ENCODE measurements around the gene APOE. TPM values are rescaled to one million over a fixed set of nuclear protein-coding genes. Genes with fewer than 3 reads are reported as not detected.
"Not testable (repeated sequence)": the region's sequence is repeated elsewhere in the genome, so short reads cannot be mapped to it uniquely, and the experiment has no call there.

Gene APOE
- total RNA-seq, 5 donors from 2014 or later (not counting 1 experiment from before 2014, with no cell fraction given) = 2.0 to 9.5 (median 6.8) TPM

GRCh38 chr19:44882619-44883397, 22.8 kb upstream of the APOE start:
- H3K4me3 ChIP-seq (ENCODE audit: control insufficient read depth in 1 of 2, extremely low read depth in 1 of 2, low read length in 1 of 2); H3K4me1 ChIP-seq (ENCODE audit: control insufficient read depth in 1 of 2, extremely low read depth in 1 of 2, insufficient read depth in 2 of 2, low read length in 2 of 2); DNase-seq; H3K36me3 ChIP-seq (ENCODE audit: control insufficient read depth in 2 of 2, extremely low read depth in 1 of 2, insufficient read depth in 1 of 2, low read length in 1 of 2); H3K27me3 Mint-ChIP-seq; H3K27ac Mint-ChIP-seq; H3K36me3 Mint-ChIP-seq; H3K4me1 Mint-ChIP-seq; H3K9me3 ChIP-seq; CTCF ChIA-PET; H3K9me3 Mint-ChIP-seq; ATAC-seq (replicated peaks in 1 of 4); H3K27ac ChIP-seq (ENCODE audit: low read length); H3K4me3 Mint-ChIP-seq; POLR2A ChIA-PET: not testable (repeated sequence)
- H3K27me3 ChIP-seq (replicated peaks in 1 of 2; ENCODE audit: control insufficient read depth in 2 of 2, extremely low read depth in 1 of 2, insufficient read depth in 2 of 2, low read length in 1 of 2) = peaks cover 0 to 36% of the 10 kb centered on the region in 2 experiments
- WGBS (ENCODE audit: insufficient coverage) = 96% methylated on average over 5 of the region's 19 CpGs

- WGBS (ENCODE audit: insufficient coverage) = no CpG with 5 or more reads among the region's 5 CpGs
- no peak for DNase-seq
- Mint-ChIP-seq H3K27me3 (peaks cover 3 to 8% of the 10 kb centered on the region in 2 donors), H3K36me3 (no peaks in the 10 kb centered on the region), H3K27ac (no peak overlapping the region), H3K9me3 (no peaks in the 10 kb centered on the region), H3K4me3 (no peak overlapping the region), H3K4me1 (peaks cover 0 to 3% (median under 1%) of the 10 kb centered on the region in 3 donors)
- Histone ChIP-seq H3K36me3 (ENCODE audit: control insufficient read depth in 2 of 2, extremely low read depth in 1 of 2, insufficient read depth in 1 of 2, low read length in 1 of 2) (no peaks in the 10 kb centered on the region), H3K27ac (ENCODE audit: low read length) (no peak overlapping the region), H3K9me3 (no peaks in the 10 kb centered on the region), H3K4me3 (ENCODE audit: control insufficient read depth in 1 of 2, extremely low read depth in 1 of 2, low read length in 1 of 2) (no peak overlapping the region), H3K27me3 (replicated peaks in 1 of 2; ENCODE audit: control insufficient read depth in 2 of 2, extremely low read depth in 1 of 2, insufficient read depth in 2 of 2, low read length in 1 of 2) (peaks cover 0 to 27% of the 10 kb centered on the region in 2 experiments), H3K4me1 (ENCODE audit: control insufficient read depth in 1 of 2, extremely low read depth in 1 of 2, insufficient read depth in 2 of 2, low read length in 2 of 2) (no peaks in the 10 kb centered on the region)
- ATAC-seq (replicated peaks in 1 of 4) = no peak
- CTCF ChIA-PET = interaction anchor here in 1 of 2 donors (0.6 kb wide), 1 partner anchor 17 kb away, joined by 3 read pairs; no protein-coding TSS in a partner anchor
- POLR2A ChIA-PET = interaction anchor here in 1 of 2 donors (0.7 kb wide), 1 partner anchor 70 kb away, joined by 3 read pairs; no protein-coding TSS in a partner anchor
Observed at GRCh38 chr19:44883922-44884321, 21.7 kb upstream of the APOE start.

GRCh38 chr19:44884566-44884965, 21.0 kb upstream of the APOE start:
- ChIA-PET POLR2A (no interaction called here), CTCF (no interaction called here)
- H3K27ac Mint-ChIP-seq = no peak overlapping the region

DNA sequence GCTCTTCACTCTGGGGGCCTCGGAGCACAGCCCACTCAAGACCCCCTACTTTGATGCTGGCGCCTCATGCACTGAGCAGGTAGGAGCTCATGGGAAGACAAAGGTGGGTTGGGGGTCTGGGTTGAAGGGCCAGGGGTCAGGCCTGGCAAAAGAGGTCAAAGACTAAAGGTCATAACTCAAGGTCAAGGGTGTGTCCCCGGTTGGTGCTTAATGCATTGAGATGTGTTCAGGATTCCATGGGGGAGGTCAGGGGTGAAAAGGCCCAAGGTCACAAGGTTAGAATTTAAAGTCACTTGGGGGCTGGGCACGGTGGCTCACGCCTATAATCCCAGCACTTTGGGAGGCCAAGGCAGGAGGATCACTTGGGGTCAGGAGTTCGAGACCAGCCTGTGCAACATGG, 19.5 kb upstream of the APOE start:
- Mint-ChIP-seq H3K27ac (no peak overlapping the region), H3K9me3 (no peaks in the 10 kb centered on the region), H3K4me1 (peaks cover 9 to 13% (median 9%) of the 10 kb centered on the region in 3 donors), H3K4me3 (no peak overlapping the region), H3K27me3 (peaks cover 3 to 4% of the 10 kb centered on the region in 2 donors), H3K36me3 (no peaks in the 10 kb centered on the region)
- ChIA-PET CTCF (no interaction called here), POLR2A (interaction anchor here in 1 of 2 donors (0.5 kb wide), 1 partner anchor 85 kb away, joined by 3 read pairs; no protein-coding TSS in a partner anchor)
- no peak for DNase-seq
- Histone ChIP-seq H3K27ac (ENCODE audit: low read length) (no peak overlapping the region), H3K4me1 (ENCODE audit: control insufficient read depth in 1 of 2, extremely low read depth in 1 of 2, insufficient read depth in 2 of 2, low read length in 2 of 2) (peaks cover 3 to 9% of the 10 kb centered on the region in 2 experiments), H3K36me3 (ENCODE audit: control insufficient read depth in 2 of 2, extremely low read depth in 1 of 2, insufficient read depth in 1 of 2, low read length in 1 of 2) (no peaks in the 10 kb centered on the region), H3K4me3 (ENCODE audit: control insufficient read depth in 1 of 2, extremely low read depth in 1 of 2, low read length in 1 of 2) (no peak overlapping the region), H3K9me3 (no peaks in the 10 kb centered on the region), H3K27me3 (replicated peaks in 1 of 2; ENCODE audit: control insufficient read depth in 2 of 2, extremely low read depth in 1 of 2, insufficient read depth in 2 of 2, low read length in 1 of 2) (peaks cover 0 to 11% of the 10 kb centered on the region in 2 experiments)
- WGBS (ENCODE audit: insufficient coverage) = 100% methylated on average over 1 of the region's 6 CpGs
- ATAC-seq (replicated peaks in 1 of 4) = no peak

More at GRCh38 chr19:44884566-44884965, 21.0 kb upstream of the APOE start:
- ATAC-seq (replicated peaks in 1 of 4) (no peak), DNase-seq (no peak)
- no peaks in the 10 kb centered on the region for H3K9me3 ChIP-seq
- H3K4me3 Mint-ChIP-seq = no peak overlapping the region
- H3K27ac ChIP-seq (ENCODE audit: low read length) = no peak overlapping the region
- H3K4me3 ChIP-seq (ENCODE audit: control insufficient read depth in 1 of 2, extremely low read depth in 1 of 2, low read length in 1 of 2) = no peak overlapping the region
- no peaks in the 10 kb centered on the region for H3K9me3 Mint-ChIP-seq
- WGBS (ENCODE audit: insufficient coverage) = 80% methylated on average over 2 of the region's 4 CpGs
- no peaks in the 10 kb centered on the region for H3K36me3 ChIP-seq (ENCODE audit: control insufficient read depth in 2 of 2, extremely low read depth in 1 of 2, insufficient read depth in 1 of 2, low read length in 1 of 2)
- H3K36me3 Mint-ChIP-seq = no peaks in the 10 kb centered on the region
- peaks cover 0 to 6% (median 3%) of the 10 kb centered on the region in 3 donors for H3K4me1 Mint-ChIP-seq
- peaks cover 3 to 7% of the 10 kb centered on the region in 2 donors for H3K27me3 Mint-ChIP-seq
- H3K27me3 ChIP-seq (replicated peaks in 1 of 2; ENCODE audit: control insufficient read depth in 2 of 2, extremely low read depth in 1 of 2, insufficient read depth in 2 of 2, low read length in 1 of 2) = peaks cover 0 to 20% of the 10 kb centered on the region in 2 experiments
- H3K4me1 ChIP-seq (ENCODE audit: control insufficient read depth in 1 of 2, extremely low read depth in 1 of 2, insufficient read depth in 2 of 2, low read length in 2 of 2) = peaks cover 0 to 2% of the 10 kb centered on the region in 2 experiments

DNA sequence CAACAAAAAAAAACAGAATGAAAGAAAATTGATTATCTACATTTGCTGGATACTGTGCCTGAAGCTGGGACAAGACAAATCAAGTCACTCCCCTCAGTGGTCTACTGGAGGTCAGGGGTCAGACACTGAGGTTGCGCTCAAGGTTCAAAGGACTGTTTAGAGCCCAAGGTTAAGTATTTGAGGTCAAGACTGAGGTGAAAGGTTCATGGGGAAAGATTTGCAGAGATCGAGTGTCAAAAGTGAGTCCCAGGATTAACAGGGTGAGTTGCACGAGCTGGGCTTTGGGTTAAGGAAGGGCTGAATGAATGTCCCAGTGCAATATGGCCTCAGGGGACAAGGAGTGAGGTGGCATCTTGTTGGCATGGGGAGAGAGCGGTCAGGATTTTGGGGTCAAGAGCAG, 17.9 kb upstream of the APOE start:
- H3K4me1 Mint-ChIP-seq = peaks cover 20 to 24% (median 21%) of the 10 kb centered on the region in 3 donors
- H3K9me3 Mint-ChIP-seq = no peaks in the 10 kb centered on the region
- no peak overlapping the region for H3K4me3 ChIP-seq (ENCODE audit: control insufficient read depth in 1 of 2, extremely low read depth in 1 of 2, low read length in 1 of 2)
- H3K36me3 Mint-ChIP-seq = peaks cover 2% of the 10 kb centered on the region
- peaks cover 0 to 1% of the 10 kb centered on the region in 2 donors for H3K36me3 ChIP-seq (ENCODE audit: control insufficient read depth in 2 of 2, extremely low read depth in 1 of 2, insufficient read depth in 1 of 2, low read length in 1 of 2)
- peak overlapping the region in 1 of 3 donors; percentile 29 for H3K4me3 Mint-ChIP-seq
- peaks cover 11 to 22% of the 10 kb centered on the region in 2 experiments for H3K4me1 ChIP-seq (ENCODE audit: control insufficient read depth in 1 of 2, extremely low read depth in 1 of 2, insufficient read depth in 2 of 2, low read length in 2 of 2)
- ChIA-PET CTCF (no interaction called here), POLR2A (no interaction called here)
- H3K27me3 Mint-ChIP-seq = peaks cover 0 to 2% of the 10 kb centered on the region in 2 donors
- WGBS (ENCODE audit: insufficient coverage) = 86% methylated on average over 4 of the region's 4 CpGs
- no peak overlapping the region for H3K27ac Mint-ChIP-seq
- peaks cover 0 to 5% of the 10 kb centered on the region in 2 experiments for H3K27me3 ChIP-seq (replicated peaks in 1 of 2; ENCODE audit: control insufficient read depth in 2 of 2, extremely low read depth in 1 of 2, insufficient read depth in 2 of 2, low read length in 1 of 2)
- DNase-seq = no peak
- ATAC-seq (replicated peaks in 1 of 4) = no peak
- H3K9me3 ChIP-seq = no peaks in the 10 kb centered on the region
- H3K27ac ChIP-seq (ENCODE audit: low read length) = no peak overlapping the region

GRCh38 chr19:44888335-44888734, 17.3 kb upstream of the APOE start:
- H3K4me3 ChIP-seq (ENCODE audit: control insufficient read depth in 1 of 2, extremely low read depth in 1 of 2, low read length in 1 of 2); H3K36me3 Mint-ChIP-seq; H3K27me3 Mint-ChIP-seq; H3K27me3 ChIP-seq (replicated peaks in 1 of 2; ENCODE audit: control insufficient read depth in 2 of 2, extremely low read depth in 1 of 2, insufficient read depth in 2 of 2, low read length in 1 of 2); H3K27ac ChIP-seq (ENCODE audit: low read length); POLR2A ChIA-PET; CTCF ChIA-PET; DNase-seq; H3K9me3 ChIP-seq; H3K9me3 Mint-ChIP-seq; H3K36me3 ChIP-seq (ENCODE audit: control insufficient read depth in 2 of 2, extremely low read depth in 1 of 2, insufficient read depth in 1 of 2, low read length in 1 of 2); H3K27ac Mint-ChIP-seq; ATAC-seq (replicated peaks in 1 of 4): not testable (repeated sequence)
- peaks cover 25 to 31% (median 26%) of the 10 kb centered on the region in 3 donors for H3K4me1 Mint-ChIP-seq
- peak overlapping the region in 2 of 3 donors; percentile 7 to 65 for H3K4me3 Mint-ChIP-seq
- peaks cover 11 to 24% of the 10 kb centered on the region in 2 experiments for H3K4me1 ChIP-seq (ENCODE audit: control insufficient read depth in 1 of 2, extremely low read depth in 1 of 2, insufficient read depth in 2 of 2, low read length in 2 of 2)
- whole genome bisulfite sequencing (ENCODE audit: insufficient coverage) = 97% methylated on average over 3 of the region's 5 CpGs

Measured in T-cell (primary cell).